Effector CD4-positive, alpha-beta T cell (primary cell): ENCODE results near the gene SMIM36. TPM values are rescaled to one million over a fixed set of nuclear protein-coding genes. Genes with fewer than 3 reads are reported as not detected.
"Not testable (repeated sequence)": the region's sequence is repeated elsewhere in the genome, so short reads cannot be mapped to it uniquely, and the experiment has no call there.

Source experiments
- DNase-seq: peaks from one replicate; pipeline ENCODE4 v3.0.0-alpha.2; 2020
- total RNA-seq: gene quantifications from one replicate; lab custom pipeline; 2026; lab: John Stamatoyannopoulos, UW

The SMIM36 gene
- not detected for total RNA-seq

- no peak for DNase-seq
These were observed at the start of gene SMIM36 for GRCh38 chr17:55510986-55511721. TSS of gene SMIM36 (minus strand) at chr17:55511452.

- no peak for DNase-seq
These were observed 44.5 kb upstream of the SMIM36 start for GRCh38 chr17:55555772-55556171.

- no peak for DNase-seq
These were observed 37.9 kb upstream of the SMIM36 start for GRCh38 chr17:55549140-55549539.

- no peak for DNase-seq
These were observed 35.9 kb upstream of the SMIM36 start for GRCh38 chr17:55546991-55547664.

GRCh38 chr17:55546481-55546880, 35.2 kb upstream of the SMIM36 start:
- DNase-seq, result no peak

- DNase-seq, result no peak
These were observed 34.6 kb upstream of the SMIM36 start for GRCh38 chr17:55545806-55546205.

GRCh38 chr17:55543709-55544108, 32.5 kb upstream of the SMIM36 start:
- no peak for DNase-seq

- no peak for DNase-seq
These were observed 29.3 kb upstream of the SMIM36 start for GRCh38 chr17:55540414-55541091.

GRCh38 chr17:55536205-55536604, 25.0 kb upstream of the SMIM36 start:
- no peak for DNase-seq

GRCh38 chr17:55533608-55534007, 22.4 kb upstream of the SMIM36 start:
- no peak for DNase-seq

GRCh38 chr17:55532670-55533069, 21.4 kb upstream of the SMIM36 start:
- no peak for DNase-seq

- DNase-seq, result no peak
These were observed 19.9 kb upstream of the SMIM36 start for GRCh38 chr17:55531053-55531728.

- no peak for DNase-seq
These were observed 18.8 kb upstream of the SMIM36 start for GRCh38 chr17:55530064-55530463.

GRCh38 chr17:55527540-55528118, 16.4 kb upstream of the SMIM36 start:
- DNase-seq, result no peak

GRCh38 chr17:55524440-55525220, 13.4 kb upstream of the SMIM36 start:
- no peak for DNase-seq

GRCh38 chr17:55523032-55523431, 11.8 kb upstream of the SMIM36 start:
- DNase-seq, result not testable (repeated sequence)

GRCh38 chr17:55521186-55521585, 9.9 kb upstream of the SMIM36 start:
- no peak for DNase-seq

GRCh38 chr17:55520402-55520801, 9.2 kb upstream of the SMIM36 start:
- DNase-seq, result no peak

- no peak for DNase-seq
These were observed 7.3 kb upstream of the SMIM36 start for GRCh38 chr17:55518510-55518909.

GRCh38 chr17:55513885-55514590, 2.8 kb upstream of the SMIM36 start:
- DNase-seq, result peak; percentile 54

- not testable (repeated sequence) for DNase-seq
These were observed 3.6 kb downstream of the SMIM36 start for GRCh38 chr17:55507669-55508068.
